ENCODE measurements around the gene FOXE1.

The FOXE1 gene
- 0 to 0.11 (median 0) reads per million in 3 experiments for total RNA-seq

DNA sequence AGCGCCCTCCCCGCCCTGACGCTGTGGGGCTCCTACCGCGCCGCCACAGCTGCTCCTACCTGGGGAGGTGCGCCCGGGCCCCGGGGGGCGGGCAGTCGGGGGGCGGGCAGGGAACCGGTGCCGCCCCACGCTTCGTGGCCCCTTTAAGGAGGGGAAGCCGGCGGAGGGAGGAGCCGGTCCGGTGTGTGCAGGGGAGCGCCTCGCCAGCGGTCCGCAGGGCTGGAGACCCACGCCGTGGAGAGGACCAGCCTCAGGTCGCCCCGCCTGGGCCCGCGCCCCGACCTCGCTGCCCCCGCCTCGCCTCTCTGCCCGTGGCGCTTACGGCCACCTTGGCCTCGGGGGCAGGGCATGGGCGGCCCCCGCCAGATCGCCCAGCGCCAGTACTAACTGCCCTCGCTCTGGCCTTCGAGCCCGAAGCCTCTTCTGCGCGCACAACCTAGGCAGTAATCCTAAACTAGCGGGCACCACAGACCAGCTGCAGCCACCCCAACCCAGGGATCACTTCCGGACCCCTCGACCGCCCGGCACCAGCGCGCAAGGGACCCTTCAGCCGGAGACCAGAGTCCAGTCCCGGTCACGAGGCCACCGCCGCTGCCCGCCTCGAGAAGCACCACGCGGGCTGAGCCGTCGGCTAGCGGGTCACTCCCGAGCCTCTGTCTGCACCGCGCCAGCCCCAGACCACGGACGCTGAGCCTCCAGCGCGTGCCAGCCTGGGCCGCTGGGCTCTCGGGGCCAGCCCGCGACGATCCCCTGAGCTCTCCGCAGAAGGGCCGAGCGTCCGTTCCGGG is at the start of gene FOXE1:
Gene FOXE1 (plus strand): TSS at position 171 of the 788 bp plus-strand sequence. CDS start 689 bp downstream, outside the sequence.
- DNase-seq = no peak

DNA sequence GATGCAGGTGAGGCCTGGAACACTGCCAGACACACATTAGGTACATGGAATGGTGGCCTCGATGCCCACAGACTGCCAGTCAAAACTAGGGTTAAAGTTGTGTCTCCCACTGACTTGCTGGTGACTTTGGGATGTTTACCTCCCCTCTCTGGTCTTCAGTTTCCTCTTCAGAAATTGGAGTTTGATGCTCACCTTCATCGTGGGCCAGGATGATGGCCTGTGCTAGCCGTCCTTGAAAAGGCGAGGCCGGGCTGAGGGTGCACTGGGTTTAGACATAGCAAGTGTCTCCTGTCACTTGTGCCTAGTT is 49.0 kb upstream of the FOXE1 start:
- DNase-seq = no peak

GRCh38 chr9:97806721-97807120 is 46.3 kb upstream of the FOXE1 start:
- DNase-seq = no peak

- no peak for DNase-seq
Observed at GRCh38 chr9:97807681-97808080, 45.3 kb upstream of the FOXE1 start.

- DNase-seq = no peak
Observed at GRCh38 chr9:97808415-97808814, 44.6 kb upstream of the FOXE1 start.

- DNase-seq = no peak
Observed at GRCh38 chr9:97808972-97809371, 44.1 kb upstream of the FOXE1 start.

GRCh38 chr9:97809666-97810344 is 43.2 kb upstream of the FOXE1 start:
- no peak for DNase-seq

DNA sequence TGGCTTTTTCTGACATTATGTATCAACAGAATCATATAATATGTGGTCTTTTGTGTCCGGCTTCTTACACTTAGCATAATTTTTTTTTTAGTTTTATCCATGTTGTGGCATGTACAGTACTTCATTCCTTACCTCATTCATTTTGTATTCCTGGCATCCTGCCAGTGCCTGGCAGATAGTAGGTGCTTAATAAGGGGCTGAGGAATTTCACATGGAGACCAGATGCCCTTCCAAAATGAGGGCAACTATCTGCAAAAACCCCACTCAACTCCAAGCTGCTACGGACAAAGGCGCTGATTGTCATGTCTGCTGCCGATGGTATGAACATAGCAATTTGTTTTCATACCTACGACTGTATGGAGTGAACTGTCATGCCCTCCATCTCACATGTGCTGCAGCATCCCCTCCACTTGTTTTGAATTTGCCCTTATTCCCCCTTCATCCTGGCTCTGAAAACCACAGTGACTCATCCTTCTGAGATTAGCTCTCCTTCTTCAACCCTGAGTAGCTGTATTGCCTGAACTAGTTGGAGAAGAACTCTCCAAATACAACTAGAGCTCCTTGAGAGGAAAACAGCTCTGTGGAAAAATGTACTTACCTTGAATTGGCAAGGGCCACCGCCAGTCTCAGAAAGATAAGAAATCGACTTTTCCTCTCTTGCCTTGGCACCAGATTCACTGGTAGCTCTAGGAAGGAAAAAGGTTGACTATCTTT is 41.3 kb upstream of the FOXE1 start:
- DNase-seq = no peak

- no peak for DNase-seq
Observed at GRCh38 chr9:97812247-97812543, 40.8 kb upstream of the FOXE1 start.

DNA sequence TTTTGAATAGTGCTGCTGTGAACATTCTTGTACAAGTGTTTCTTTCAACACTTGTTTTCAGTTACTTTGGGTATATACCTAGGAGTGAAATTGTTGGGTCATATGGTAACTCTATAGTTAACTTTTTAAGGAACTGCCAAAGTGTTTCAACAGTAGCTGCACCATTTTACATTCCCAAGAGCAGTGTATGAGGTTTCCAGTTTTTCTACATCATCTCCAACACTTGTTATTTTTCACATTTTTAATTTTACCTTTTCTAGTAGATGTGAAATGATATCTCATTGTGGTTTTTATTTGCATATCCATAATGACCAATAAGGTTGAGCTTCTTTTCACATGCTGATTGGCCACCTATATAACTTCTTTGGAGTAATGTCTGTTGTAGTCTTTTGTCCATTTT is 40.0 kb upstream of the FOXE1 start:
- no peak for DNase-seq

- DNase-seq = no peak
Observed at GRCh38 chr9:97819735-97820134, 33.3 kb upstream of the FOXE1 start.

DNA sequence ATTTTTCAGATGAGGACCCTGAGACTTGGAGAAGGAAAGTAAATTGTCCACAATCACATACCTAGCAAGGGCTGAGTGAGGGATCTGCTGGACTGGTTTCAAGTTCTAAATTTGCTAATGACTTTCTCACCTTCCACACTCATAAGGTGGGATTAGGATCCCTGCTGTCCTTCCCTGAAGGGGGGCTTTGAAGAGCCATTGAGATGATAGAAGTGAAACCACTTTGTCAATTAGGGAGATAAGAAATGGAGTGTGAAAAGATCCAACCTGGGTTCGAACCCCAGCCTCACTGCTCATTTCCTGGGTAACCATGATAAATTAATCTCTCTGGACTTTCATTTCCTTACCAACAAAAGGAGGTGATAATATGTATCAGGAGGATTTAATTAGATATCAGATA is 32.7 kb upstream of the FOXE1 start:
- no peak for DNase-seq

GRCh38 chr9:97830884-97831829 is 21.9 kb upstream of the FOXE1 start:
- no peak for DNase-seq

DNA sequence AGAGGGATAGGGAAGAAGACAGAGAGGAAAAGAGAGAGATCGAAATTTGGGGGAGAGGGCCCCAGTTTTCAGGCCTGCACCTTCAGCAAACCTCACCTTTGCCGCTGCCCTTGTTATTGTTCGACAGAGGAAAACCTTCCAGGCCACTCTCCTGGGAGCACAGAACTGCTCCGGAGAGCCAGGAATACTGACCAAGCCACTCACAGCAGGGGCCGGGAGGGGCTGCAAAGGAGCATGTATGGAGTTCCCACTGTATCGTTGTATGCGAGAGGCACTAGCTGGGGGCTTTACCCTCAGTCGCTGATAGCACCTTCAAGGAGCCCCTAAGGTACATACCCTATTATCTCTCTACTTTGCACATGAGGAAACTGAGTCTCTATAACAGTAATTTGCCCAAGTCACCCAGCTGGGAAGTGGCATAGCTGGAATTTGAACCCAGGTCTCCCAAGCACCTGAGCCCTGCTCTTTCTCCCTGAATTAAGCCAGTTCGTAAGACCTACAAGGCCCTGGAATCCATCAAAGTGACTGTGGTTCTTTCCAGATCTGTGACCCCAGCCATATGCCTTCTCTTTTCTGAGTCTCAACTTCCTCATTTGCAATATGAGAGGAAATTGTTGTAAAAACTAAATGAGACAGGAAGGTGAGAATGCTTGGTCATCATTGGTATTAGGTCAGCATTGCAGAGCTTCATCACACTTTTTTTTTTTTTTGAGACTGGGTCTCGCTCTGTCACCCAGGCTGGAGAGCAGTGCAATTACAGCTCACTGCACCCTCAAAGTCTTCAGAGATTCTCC is 21.0 kb upstream of the FOXE1 start:
- DNase-seq = no peak

GRCh38 chr9:97840521-97840920 is 12.5 kb upstream of the FOXE1 start:
- no peak for DNase-seq

- no peak for DNase-seq
Observed at GRCh38 chr9:97842960-97843359, 10.1 kb upstream of the FOXE1 start.

GRCh38 chr9:97845130-97845529 is 7.9 kb upstream of the FOXE1 start:
- no peak for DNase-seq

DNA sequence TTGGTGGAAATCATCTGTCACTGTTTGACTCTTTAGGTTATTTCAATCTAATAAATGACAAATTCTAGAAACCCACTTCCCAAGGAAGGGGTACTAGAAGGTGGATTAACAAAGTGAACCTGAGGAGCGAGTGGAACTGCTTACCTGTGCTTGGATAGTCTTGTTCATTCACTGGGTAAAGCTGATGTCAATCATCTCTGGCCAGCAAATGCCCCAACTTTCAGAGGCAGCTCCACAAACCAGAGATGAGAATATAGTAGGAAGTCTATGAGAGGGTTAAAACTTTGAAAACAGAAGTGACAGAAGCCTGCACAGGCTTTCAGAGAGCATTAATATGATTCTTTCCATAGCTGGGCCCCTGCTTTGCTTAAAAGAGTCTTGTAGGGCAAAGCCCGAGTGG is 7.3 kb upstream of the FOXE1 start:
- DNase-seq = no peak

- DNase-seq = no peak
Observed at GRCh38 chr9:97846347-97846746, 6.7 kb upstream of the FOXE1 start.

DNA sequence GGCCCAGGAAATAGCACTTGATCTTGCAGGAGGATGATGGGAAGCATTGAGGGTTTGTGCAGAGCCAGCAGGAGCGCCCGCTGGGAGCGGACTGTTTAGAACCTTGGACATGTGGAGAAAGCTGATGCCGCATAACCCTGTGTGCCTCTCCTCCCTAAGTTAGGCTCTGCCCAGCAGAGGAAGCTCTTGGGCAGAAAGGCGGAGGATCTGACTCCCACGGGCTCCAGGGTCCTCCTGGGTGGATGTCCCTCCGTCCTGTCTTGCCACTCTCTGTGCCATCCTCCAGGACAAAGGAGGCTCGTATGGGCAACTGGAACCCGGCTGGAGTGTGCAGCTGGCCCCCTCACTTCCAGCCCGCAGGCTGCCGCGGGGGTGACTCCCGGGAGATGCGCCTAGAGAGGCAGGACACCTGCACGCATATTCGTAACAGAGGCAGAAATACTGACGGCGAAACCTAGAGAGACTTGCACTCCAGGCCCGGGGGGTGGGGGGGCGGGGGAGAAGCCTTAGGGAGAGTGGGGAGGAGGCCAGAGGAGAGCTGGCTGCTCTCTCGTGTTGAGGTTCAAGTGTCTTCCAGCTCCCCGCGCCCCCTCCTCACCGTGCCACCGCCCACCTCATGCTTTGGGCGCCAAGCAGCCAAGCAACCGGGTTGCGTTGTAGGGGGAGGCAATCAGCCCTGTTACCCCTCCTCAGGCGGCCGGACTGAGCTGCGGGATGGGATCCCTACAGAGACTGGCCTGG is 5.4 kb upstream of the FOXE1 start:
- DNase-seq = no peak

DNA sequence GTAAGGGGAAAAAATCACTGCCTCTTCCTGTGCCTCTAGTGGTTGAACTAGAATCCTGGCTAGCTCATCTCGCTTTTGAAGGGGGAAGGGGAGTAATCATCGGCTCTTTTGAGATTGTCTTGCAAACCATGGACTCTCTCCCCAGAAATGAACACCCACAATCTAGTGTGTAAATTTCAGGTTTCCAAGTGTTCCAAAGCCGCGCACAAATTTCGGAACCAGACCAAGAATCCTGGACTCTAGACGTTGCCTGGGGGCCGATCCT is 4.9 kb upstream of the FOXE1 start:
- DNase-seq = no peak
